HepG2 (cell line): ENCODE data around the gene RNU6-8. TPM values are rescaled to one million over a fixed set of nuclear protein-coding genes. Genes with fewer than 3 reads are reported as not detected.
A peak's percentile ranks its signal among the peaks of the same experiment; 100 is the strongest.

ENCODE experiments used
- KAT7 ChIP-seq: IDR thresholded peaks from 2 replicates; pipeline ENCODE4 v1.6.1; 2018; ENCODE audit warnings: borderline replicate concordance, missing compliant biosample characterization
- MAFK ChIP-seq, 2 experiments: IDR thresholded peaks in 1 of 2; conservative IDR thresholded peaks in 1 of 2; 2 replicates each; pipeline ENCODE4 v1.6.1; 2011; ENCODE audit warnings: improper control_type of control experiment in 2 of 2, low read length in 2 of 2
- MEIS1 ChIP-seq: sonication (generic); formaldehyde crosslinking; IDR thresholded peaks from 2 replicates; pipeline ENCODE4 v1.9.0; 2021; ENCODE audit warnings: mild to moderate bottlenecking, missing genetic modification reagents, moderate library complexity, borderline replicate concordance
- MEIS2 ChIP-seq: sonication (generic); formaldehyde crosslinking; IDR thresholded peaks from 2 replicates; pipeline ENCODE4 v1.9.0; 2021; ENCODE audit warnings: mild to moderate bottlenecking, missing genetic modification reagents
- SCMH1 ChIP-seq: sonication (generic); formaldehyde crosslinking; IDR thresholded peaks from 2 replicates; pipeline ENCODE4 v1.9.0; 2021; ENCODE audit warnings: missing genetic modification reagents, mild to moderate bottlenecking, borderline replicate concordance
- ZBTB14 ChIP-seq: sonication (generic); formaldehyde crosslinking; IDR thresholded peaks from 2 replicates; pipeline ENCODE4 v1.4.0; 2020; ENCODE audit warnings: missing genetic modification reagents
- ZBTB34 ChIP-seq: sonication (generic); formaldehyde crosslinking; IDR thresholded peaks from 2 replicates; pipeline ENCODE4 v1.8.0; 2022; ENCODE audit warnings: mild to moderate bottlenecking, missing genetic modification reagents
- ZIK1 ChIP-seq: sonication (generic); formaldehyde crosslinking; IDR thresholded peaks from 2 replicates; pipeline ENCODE4 v1.5.0; 2020; ENCODE audit warnings: mild to moderate bottlenecking, low read depth, missing genetic modification reagents, borderline replicate concordance
- ZNF34 ChIP-seq: sonication (generic); formaldehyde crosslinking; IDR thresholded peaks from 2 replicates; pipeline ENCODE4 v1.4.0; 2020; ENCODE audit warnings: mild to moderate bottlenecking, missing genetic modification reagents, borderline replicate concordance
- ZNF614 ChIP-seq: IDR thresholded peaks from 2 replicates; pipeline ENCODE4 v1.6.1; 2018; ENCODE audit warnings: missing biosample characterization, missing genetic modification reagents, inconsistent platforms, borderline replicate concordance
- ZNF670 ChIP-seq: sonication (generic); formaldehyde crosslinking; IDR thresholded peaks from 2 replicates; pipeline ENCODE4 v1.8.0; 2022; ENCODE audit warnings: mild to moderate bottlenecking, missing genetic modification reagents, borderline replicate concordance
- ZNF674 ChIP-seq: sonication (generic); formaldehyde crosslinking; IDR thresholded peaks from 2 replicates; pipeline ENCODE4 v1.5.0; 2020; ENCODE audit warnings: low read depth, mild to moderate bottlenecking, missing genetic modification reagents
- ZNF687 ChIP-seq: sonication (generic); formaldehyde crosslinking; IDR thresholded peaks from 2 replicates; pipeline ENCODE4 v1.5.1; 2020; ENCODE audit warnings: mild to moderate bottlenecking, missing genetic modification reagents, moderate library complexity
- ZNF737 ChIP-seq: sonication (generic); formaldehyde crosslinking; IDR thresholded peaks from 2 replicates; pipeline ENCODE4 v1.5.0; 2020; ENCODE audit warnings: missing genetic modification reagents, mild to moderate bottlenecking, borderline replicate concordance
- ZNF800 ChIP-seq: sonication (generic); formaldehyde crosslinking; IDR thresholded peaks from 2 replicates; pipeline ENCODE4 v1.4.0; 2020; ENCODE audit warnings: missing genetic modification reagents
- polyA plus RNA-seq, 8 experiments: library from polyadenylated mRNA; depleted of rRNA in 3 of 8; stranded (reverse) in 7 of 8; unstranded in 1 of 8; fragments of >200 nt; fragmentation: Illumina TruSeq in 4 of 8; extraction: Trizol in 4 of 8; gene quantifications; 2 replicates each; pipeline versions ENCODE4 v1.2.1 to v1.2.3, GENCODE V29; 2011 to 2016; ENCODE audit warnings: low read depth in 4 of 8, missing spikeins in 1 of 8, mixed read lengths in 1 of 8; ENCODE audit not compliant: insufficient read depth in 1 of 8
- total RNA-seq, 5 experiments: library from RNA; depleted of rRNA; stranded (reverse); fragments of >200 nt; fragmentation: Illumina TruSeq; extraction: Trizol; gene quantifications; 2 replicates each; pipeline ENCODE4 v1.2.3, GENCODE V29; 2016; ENCODE audit warnings: low read depth in 1 of 5
- TF ChIP-seq, protein P1 (sequence below): sonication (generic); formaldehyde crosslinking; IDR thresholded peaks from 2 replicates; pipeline ENCODE4 v1.4.0; 2020; ENCODE audit warnings: missing genetic modification reagents

RNU6-8 gene
- total and polyA plus RNA-seq, 2 of the 13 experiments (the other 11 are each of a cell fraction or from before 2014, with no cell fraction given), result under 0.01 TPM; not detected in 1

DNA sequence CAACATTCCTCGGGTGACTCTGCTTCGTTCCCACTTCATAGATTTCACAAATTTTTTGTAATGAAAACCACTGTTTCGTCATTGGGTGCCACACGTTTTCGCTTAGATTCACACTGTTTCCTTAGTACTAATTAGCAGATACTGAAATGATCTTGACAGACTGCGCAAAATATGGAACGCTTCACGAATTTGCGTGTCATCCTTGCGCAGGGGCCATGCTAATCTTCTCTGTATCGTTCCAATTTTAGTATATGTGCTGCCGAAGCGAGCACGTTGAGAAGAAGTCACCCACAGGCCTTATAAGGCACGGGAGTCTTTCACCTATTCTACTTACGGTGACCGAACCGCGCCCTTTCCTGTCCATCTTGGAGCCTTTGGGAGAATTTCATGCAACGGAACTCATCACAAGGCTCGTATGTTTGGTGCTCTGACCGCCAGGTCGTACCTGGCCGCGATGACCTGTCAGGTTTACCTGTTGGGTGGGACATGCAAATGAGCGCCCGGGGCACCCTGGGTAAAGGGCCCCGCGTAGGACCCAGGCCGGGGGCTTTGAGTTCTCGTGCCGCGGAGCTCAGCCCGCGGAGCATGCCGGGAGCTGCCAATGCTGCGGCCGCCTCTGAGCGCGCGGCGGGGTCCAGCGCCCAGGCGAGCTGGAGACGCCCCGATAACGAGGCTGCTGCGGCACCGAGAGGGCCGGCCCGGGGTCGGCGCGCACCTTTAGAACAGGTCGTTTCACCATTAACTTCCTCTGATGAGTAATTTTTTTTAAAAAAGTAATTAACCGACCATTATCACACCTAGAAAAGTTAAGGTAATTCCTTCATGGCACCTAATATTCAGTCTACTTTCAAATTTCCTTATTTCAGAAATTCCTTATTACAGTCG is at the start of gene RNU6-8 (continued):
- peak; percentile 86 for TF ChIP-seq ZBTB34 (CRISPR knock-in tag)
- TF ChIP-seq, protein P1, sequence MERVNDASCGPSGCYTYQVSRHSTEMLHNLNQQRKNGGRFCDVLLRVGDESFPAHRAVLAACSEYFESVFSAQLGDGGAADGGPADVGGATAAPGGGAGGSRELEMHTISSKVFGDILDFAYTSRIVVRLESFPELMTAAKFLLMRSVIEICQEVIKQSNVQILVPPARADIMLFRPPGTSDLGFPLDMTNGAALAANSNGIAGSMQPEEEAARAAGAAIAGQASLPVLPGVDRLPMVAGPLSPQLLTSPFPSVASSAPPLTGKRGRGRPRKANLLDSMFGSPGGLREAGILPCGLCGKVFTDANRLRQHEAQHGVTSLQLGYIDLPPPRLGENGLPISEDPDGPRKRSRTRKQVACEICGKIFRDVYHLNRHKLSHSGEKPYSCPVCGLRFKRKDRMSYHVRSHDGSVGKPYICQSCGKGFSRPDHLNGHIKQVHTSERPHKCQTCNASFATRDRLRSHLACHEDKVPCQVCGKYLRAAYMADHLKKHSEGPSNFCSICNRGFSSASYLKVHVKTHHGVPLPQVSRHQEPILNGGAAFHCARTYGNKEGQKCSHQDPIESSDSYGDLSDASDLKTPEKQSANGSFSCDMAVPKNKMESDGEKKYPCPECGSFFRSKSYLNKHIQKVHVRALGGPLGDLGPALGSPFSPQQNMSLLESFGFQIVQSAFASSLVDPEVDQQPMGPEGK (CRISPR knock-in tag), result peak; percentile 81
- peak; percentile 77 for TF ChIP-seq ZIK1 (CRISPR knock-in tag)
- peak; percentile 8; the same call in 1 of the 2 replicates for TF ChIP-seq ZNF34 (CRISPR knock-in tag)
- TF ChIP-seq MEIS1 (CRISPR knock-in tag), result peak; percentile 92
- peak; percentile 97; the same call in 1 of the 2 replicates for TF ChIP-seq ZNF670 (CRISPR knock-in tag)
- no peak for TF ChIP-seq MAFK (conservative IDR thresholded peaks at IDR 0.05 in 1 of 2, IDR thresholded peaks at IDR 0.05 in 1 of 2; ENCODE audit: low read length in 2 of 2)
- TF ChIP-seq ZBTB14 (CRISPR knock-in tag), result peak; percentile 77; the same call in 1 of the 2 replicates
- TF ChIP-seq ZNF674, result 0 out of 2 replicates have a peak, but pooled peaks have one; percentile 9
- no peak for TF ChIP-seq ZNF737 (CRISPR knock-in tag)
- no peak for TF ChIP-seq SCMH1
- peak; percentile 96 for TF ChIP-seq MEIS2 (CRISPR knock-in tag)
- peak; percentile 91 for TF ChIP-seq KAT7 (CRISPR knock-in tag)
- TF ChIP-seq ZNF687, result peak; percentile 100
- TF ChIP-seq ZNF614 (CRISPR knock-in tag), result peak; percentile 95
- peak; percentile 98 for TF ChIP-seq ZNF800 (CRISPR knock-in tag)
